Measurements from ENCODE around the gene LPP.

Gene LPP

DNA sequence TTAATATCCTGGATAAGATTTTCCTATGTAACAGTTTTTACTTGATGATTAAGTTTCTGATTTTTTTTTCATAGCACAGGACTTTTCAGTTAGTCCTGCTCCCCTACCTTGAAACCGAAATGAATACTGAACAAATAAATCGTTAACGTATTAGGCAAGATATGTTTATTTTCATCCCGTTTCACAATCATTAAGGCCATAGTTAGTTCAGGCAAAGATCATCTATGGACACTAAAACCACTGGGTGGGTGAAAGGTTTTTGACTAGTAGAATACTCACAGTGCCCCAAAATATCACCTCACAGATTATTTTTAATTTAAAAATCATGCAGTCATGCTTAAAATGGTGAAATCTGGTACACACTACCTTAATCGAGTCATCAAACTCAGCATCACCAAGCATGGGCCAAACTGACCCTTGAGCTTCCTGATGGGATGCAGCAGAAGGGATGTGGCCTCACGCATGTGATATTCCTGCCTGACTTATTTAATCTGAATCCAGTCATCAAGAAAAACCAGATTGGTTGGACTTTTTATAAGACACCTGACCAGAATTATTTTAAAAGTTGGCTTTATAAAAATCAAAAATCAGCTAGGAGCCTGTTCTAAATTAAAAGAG is 365.0 kb downstream of the LPP start:
- in situ Hi-C loops (cut with HindIII; ENCODE audit: low sequenced_read_pairs) = loop anchor here (25.0 kb wide), 1 partner anchor 782 kb away; the partner anchor contains the start of gene BCL6
- DNase-seq (ENCODE audit: low read depth) = no peak
- TF ChIP-seq, protein P1, sequence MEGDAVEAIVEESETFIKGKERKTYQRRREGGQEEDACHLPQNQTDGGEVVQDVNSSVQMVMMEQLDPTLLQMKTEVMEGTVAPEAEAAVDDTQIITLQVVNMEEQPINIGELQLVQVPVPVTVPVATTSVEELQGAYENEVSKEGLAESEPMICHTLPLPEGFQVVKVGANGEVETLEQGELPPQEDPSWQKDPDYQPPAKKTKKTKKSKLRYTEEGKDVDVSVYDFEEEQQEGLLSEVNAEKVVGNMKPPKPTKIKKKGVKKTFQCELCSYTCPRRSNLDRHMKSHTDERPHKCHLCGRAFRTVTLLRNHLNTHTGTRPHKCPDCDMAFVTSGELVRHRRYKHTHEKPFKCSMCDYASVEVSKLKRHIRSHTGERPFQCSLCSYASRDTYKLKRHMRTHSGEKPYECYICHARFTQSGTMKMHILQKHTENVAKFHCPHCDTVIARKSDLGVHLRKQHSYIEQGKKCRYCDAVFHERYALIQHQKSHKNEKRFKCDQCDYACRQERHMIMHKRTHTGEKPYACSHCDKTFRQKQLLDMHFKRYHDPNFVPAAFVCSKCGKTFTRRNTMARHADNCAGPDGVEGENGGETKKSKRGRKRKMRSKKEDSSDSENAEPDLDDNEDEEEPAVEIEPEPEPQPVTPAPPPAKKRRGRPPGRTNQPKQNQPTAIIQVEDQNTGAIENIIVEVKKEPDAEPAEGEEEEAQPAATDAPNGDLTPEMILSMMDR (IDR thresholded peaks at IDR 0.05; ENCODE audit: low read depth, low read length, missing control alignments) = no peak
- H3K4me3 ChIP-seq (ENCODE audit: low read depth, low read length) = no peak overlapping the region

- no peak for DNase-seq (ENCODE audit: low read depth)
- TF ChIP-seq, protein P1 (IDR thresholded peaks at IDR 0.05; ENCODE audit: low read depth, low read length, missing control alignments) = no peak
- in situ Hi-C loops (cut with HindIII; ENCODE audit: low sequenced_read_pairs) = loop anchor here (25.0 kb wide), 1 partner anchor 783 kb away; the partner anchor contains the start of gene BCL6
- H3K4me3 ChIP-seq (ENCODE audit: low read depth, low read length) = no peak overlapping the region
These were observed 366.5 kb downstream of the LPP start for GRCh38 chr3:188520466-188520865.

DNA sequence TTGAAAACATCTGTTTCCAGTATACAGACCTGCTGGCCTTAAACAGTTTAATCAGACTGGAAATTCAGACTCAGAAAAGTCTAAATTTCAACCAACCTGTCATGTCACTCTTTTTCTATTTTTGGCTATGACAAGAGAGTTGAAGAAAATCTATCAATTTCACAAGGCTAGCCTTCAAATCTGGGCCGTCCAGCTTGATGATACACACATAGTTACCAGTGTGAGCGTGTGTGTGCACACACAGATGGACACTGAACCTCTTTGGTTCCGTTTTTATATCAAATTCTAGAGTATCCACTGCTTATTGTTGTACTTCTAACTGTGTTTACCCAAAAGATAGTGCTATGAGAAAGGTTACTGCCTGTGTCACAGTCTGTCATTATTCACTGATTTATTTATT is 368.2 kb downstream of the LPP start:
- no peak for DNase-seq (ENCODE audit: low read depth)
- H3K4me3 ChIP-seq (ENCODE audit: low read depth, low read length) = no peak overlapping the region
- in situ Hi-C loops (cut with HindIII; ENCODE audit: low sequenced_read_pairs) = loop anchor here (25.0 kb wide), 1 partner anchor 785 kb away; the partner anchor contains the start of gene BCL6
- TF ChIP-seq, protein P1 (IDR thresholded peaks at IDR 0.05; ENCODE audit: low read depth, low read length, missing control alignments) = no peak

GRCh38 chr3:188523291-188523690 is 369.3 kb downstream of the LPP start:
- in situ Hi-C loops (cut with HindIII; ENCODE audit: low sequenced_read_pairs) = loop anchor here (25.0 kb wide), 1 partner anchor 786 kb away; the partner anchor contains the start of gene BCL6
- DNase-seq (ENCODE audit: low read depth) = no peak
- TF ChIP-seq, protein P1 (IDR thresholded peaks at IDR 0.05; ENCODE audit: low read depth, low read length, missing control alignments) = no peak
- no peak overlapping the region for H3K4me3 ChIP-seq (ENCODE audit: low read depth, low read length)

DNA sequence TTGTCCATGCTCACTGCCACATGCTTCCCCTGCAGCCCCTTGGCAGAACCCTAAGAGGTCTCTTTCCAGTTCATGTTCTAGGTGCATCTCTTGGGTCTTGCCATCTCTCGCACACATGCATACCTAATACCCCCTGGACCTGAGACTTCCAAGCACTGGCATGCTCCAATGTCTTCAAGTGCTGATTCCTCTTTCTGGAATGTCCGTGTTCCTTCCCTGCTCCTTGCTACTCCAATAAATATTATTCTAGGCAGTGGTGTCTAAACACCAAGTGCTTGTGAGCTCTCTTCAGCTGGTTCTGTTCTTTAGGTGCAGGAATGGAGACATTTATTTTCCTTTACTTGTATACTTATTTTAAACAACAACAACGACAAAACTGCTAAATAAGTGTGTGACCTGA is 370.1 kb downstream of the LPP start:
- no peak overlapping the region for H3K4me3 ChIP-seq (ENCODE audit: low read depth, low read length)
- in situ Hi-C loops (cut with HindIII; ENCODE audit: low sequenced_read_pairs) = loop anchor here (25.0 kb wide), 1 partner anchor 787 kb away; the partner anchor contains the start of gene BCL6
- TF ChIP-seq, protein P1 (IDR thresholded peaks at IDR 0.05; ENCODE audit: low read depth, low read length, missing control alignments) = no peak
- no peak for DNase-seq (ENCODE audit: low read depth)

GRCh38 chr3:188526057-188526456 is 372.1 kb downstream of the LPP start:
- no peak for DNase-seq (ENCODE audit: low read depth)
- in situ Hi-C loops (cut with HindIII; ENCODE audit: low sequenced_read_pairs) = no loop called here
- H3K4me3 ChIP-seq (ENCODE audit: low read depth, low read length) = no peak overlapping the region
- TF ChIP-seq, protein P1 (IDR thresholded peaks at IDR 0.05; ENCODE audit: low read depth, low read length, missing control alignments) = no peak
